T-helper 22 cell (primary cell): ENCODE results near the gene ARVCF.

Experiments
- DNase-seq: peaks from one replicate; pipeline ENCODE4 v3.0.0-alpha.2; 2020; ENCODE audit warnings: low read depth

ARVCF gene

DNA sequence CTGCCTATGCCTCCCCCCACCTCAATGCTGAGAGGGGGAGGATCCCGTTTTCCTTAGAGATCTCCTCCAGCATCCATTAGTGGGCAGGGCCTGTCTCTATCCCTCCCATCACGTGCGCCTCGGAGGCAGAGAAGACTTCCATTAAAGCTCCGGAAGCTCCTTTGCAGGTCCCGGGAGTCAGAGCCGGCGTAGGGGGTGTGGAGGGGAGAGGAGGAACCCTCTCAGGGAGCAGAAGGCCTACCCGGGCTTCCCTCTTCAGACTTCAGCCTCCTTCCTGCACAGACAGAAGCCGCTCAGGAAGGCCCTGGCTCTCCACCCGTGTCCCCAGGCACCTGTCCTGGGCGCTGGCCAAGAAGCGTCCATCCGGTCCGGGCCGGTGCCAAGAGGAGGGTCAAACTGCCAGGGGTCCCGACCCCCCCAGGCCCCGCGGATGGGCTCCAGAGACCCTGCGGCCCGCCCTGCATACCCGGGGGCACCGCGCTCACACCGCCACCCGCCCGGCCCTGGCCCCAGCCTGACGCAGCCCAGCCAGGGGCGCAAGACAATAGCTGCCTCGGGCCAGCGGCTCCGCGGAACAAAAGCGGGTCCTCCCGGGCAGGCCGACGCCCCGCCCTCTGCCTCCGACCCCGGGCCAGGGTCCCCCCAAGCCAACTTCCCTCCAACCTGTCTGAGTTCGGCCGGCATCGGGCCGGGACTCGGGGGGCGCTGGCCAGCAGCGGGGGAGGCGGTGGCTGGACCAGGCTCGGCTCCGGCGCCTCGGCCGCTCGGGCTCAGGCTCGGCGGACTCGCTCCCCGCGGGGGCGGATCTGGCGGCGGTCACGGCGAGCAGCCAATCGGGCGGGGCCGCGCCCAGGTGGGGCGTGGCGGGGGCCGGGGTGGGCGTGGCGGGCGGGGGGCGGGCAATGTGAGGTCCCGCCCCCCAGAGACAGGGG lies 29.9 kb downstream of the ARVCF start:
- peak; percentile 25 for DNase-seq

DNA sequence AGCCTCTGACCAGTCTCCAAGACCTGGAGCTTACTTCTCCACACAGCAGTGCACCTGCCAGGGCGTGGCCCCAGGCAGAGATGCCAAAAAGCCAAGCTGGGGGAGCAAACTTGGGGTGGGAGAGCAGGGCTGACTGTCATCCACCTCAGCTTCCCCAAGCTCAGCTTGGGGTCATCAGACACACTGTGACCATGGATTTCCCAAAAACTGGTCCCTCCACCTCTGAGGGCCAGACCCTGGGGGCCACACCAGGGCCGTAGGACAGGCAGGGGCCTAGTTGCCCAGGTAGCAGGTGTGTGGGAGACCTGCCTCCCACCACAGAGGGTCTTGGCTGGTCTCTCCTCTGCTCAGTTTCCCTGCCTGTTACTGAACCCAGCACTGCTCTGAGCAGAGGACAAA lies 30.6 kb downstream of the ARVCF start:
- no peak for DNase-seq

DNA sequence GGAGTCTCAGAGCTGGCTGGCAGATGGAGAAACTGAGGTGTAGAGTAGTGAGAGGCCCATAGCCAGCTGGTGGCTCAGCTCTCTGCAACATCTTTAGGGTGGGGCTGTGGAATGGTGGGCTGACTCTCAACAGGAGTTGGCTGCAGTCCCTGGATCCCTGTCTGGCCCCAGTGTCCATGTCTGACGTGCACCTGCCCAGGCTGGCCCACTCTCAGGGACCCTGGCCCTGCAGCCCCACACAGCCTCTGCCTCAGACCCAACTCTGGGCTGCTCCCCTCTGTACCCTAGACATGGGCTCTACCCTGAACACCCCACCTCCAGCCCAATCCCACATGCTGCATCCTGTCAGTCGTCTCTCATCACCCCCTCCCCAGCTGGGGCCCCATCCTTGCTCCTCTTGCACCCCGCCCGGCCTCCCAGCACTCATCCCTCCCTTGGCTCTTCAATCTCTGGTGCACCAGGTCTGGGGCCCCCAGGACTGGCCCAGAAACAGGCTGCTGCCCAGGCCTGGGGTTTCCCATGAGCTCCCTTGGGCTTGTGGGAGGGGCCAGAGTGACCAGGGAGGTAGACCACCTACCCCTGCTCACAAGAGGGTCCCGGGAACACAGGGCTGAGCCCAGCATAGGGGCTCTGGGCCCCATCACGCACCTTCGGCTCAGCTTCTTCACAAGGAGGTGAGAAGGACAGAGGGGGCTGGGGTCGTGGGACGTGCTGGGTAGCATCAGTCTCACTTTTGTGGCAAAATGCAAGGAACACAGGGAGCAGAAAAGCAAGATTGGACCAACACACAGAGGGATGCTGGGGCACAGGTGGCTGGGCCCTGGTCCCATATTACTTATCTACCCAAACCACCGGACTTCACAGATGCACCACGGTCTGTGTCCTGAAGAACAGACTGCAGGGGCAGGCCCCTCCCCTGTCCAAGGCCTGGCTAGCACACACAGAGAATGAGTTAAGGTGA lies 31.5 kb downstream of the ARVCF start:
- no peak for DNase-seq

DNA sequence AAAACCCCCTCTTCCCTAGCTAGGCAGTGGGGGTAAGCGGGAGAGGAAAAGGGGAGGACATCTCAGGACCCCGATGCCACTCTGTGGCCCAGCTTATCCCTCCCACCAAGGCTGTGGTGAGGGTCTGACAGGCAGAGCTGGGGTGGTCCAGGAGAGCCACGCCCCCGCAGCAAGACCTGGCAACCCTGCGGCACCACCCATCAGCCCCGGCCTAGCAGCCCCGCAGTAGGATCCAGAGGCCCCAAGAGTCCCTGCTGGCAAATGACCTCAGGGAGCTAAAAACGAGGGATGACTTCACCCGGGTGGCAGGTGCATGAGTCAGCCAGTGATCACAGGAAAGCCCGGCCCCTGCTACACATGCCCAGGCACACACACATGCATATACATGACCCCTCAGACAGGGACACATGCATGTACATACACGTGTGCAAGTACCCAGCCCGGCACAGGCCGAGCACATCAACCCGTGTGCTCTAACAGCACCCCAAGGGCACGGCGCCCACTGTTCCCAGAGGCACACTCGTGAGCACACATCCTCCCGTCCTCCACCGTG lies 32.3 kb downstream of the ARVCF start:
- no peak for DNase-seq

GRCh38 chr22:19983741-19984140 lies 32.9 kb downstream of the ARVCF start:
- no peak for DNase-seq

DNA sequence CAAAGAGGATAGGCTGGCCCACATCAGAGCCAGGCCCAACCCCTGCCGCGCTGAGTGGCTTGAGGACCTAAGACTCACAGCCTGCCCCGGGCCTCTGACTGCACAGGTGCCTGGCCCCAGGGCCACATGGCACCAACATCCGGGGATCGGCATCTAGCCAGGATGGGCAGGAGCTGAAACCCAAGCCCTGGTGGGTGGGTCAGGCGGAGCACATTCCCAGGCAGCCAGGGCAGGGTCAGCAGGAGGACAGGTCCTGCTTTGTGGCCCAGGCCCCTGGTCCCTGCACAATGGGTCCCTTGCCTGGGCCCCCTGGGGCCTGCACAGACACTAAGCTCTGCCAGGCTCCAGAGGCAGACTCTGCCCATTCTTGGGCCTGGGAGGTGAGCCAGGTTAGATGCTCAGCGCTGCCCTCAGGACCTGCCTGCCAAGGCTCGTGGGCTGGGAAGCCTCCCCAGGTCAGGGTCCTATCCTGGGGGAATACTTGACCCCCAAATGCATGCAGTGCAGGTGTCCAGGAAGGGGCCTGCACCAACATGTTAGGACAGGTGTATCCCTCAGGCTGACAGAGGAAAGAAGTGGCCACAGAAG lies 33.5 kb downstream of the ARVCF start:
- DNase-seq: no peak

DNA sequence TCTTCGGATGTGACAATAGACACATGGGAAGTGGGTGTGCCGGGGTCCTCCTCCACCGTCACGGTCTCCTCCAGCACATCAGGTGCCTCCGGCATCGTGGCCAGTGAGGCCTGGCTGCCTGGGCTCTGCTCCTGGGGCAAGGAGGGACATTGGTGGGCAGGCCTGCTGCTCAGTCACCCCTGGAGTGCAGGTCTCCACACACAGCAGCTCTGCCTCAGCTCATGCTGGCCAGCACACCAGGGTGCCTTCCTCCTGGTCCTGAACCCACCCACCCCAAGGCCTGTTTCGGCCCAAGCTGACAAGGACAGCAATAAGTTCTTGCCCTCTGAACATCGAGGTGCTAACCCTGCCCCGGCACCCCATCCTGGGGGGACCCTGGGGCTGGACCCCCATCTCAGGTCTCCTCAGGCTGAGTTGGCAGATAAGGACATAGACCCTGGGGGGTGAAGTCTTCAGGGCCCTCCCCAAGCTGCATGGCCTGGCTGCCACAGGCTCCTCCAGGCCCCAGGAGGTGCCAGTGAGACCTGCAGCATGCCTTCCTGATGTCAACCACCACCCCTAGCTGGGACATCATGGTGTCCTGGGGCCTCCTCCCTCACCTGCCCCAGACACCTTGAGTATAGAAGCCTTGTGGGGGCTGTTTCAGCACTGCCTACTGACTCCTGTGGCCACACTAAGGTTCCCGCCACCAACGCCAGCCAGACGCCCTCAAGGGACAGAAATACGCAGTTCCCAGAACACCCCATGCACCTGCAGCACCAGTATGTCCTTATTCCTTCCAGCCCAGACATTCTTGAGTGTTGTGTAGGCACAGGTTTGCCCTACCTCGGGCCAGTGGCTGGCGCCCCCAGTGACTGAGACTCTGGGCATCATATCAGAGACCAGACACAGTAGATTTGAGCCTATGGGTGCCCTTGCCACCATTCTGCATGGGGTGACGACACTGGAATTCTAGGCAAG lies 34.4 kb downstream of the ARVCF start:
- no peak for DNase-seq

DNA sequence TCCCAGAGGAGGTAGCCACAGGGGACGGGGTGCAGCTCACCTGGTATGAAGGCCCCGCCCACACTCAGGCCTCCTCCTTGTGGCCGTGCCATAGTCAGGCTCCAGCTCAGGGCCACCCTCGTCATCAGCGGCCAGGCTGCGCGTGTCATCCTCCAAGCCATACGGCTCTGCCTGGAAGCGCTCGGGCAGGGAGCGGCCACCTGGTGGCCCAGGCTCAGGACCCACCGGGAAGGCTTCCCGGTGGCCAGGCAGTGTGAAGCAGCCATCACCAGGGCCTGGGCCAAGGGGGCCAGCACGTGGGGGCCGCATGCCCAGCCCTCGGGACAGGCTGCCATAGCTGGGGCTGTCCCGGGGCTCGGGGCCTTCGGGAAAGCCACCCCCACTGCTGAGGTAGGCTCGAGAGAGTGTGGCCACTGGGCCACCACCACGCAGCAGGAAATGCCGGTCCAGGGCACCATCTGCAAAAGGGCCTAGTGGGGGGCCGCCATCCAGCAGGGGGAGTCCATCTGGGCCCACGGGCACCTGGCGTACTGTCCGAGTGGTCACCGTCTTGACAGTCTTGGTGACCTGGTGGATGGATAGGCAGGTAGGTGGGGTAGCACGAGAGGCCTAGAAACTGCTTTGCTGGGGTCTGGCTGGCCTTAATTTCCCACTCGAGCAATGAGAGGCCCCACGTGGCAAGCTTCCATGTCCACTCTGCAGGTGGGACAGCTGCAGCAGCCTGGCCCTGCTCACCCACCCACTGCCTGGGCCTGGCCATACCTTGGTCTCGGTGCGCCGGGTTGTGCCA lies 35.3 kb downstream of the ARVCF start:
- DNase-seq: no peak

GRCh38 chr22:19980766-19981165 lies 35.9 kb downstream of the ARVCF start:
- no peak for DNase-seq

DNA sequence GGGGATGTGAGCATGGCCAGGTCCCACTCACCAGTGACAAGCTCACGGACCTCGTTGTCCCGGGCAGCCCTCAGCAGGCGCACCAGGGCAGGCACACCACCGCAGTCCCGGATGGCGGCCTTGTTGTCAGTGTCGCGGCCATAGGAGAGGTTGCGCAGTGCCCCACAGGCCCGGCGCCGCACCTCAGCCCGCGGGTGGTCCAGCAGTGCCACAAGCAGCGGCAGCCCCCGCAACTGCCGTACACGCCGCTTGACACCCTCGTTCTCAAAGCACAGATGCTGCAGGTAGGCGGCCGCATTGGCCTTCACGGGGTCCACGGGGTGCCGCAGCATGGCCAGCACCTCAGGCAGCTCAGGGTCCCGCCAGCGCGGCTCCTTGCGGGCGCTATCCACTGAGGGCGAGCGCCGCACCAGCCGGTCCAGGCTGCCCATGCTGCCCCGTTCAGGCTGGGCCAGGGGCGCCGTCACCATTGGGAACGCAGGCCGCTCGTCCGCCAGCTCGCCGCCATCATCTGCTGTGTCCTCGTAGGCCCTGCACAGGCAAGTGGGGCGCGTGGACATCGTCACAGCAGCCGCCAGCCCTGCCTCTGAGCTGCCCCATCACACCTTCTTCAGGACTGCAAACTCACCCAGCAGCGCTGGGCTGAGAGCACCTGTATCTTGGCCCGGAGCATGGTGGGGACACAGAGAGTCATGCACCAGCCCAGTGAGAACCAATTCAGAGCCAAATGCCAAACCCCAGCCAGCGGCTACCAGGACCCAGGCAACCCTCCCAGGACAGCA lies 36.7 kb downstream of the ARVCF start:
- DNase-seq: no peak

GRCh38 chr22:19978748-19979147 lies 37.9 kb downstream of the ARVCF start:
- DNase-seq: no peak

DNA sequence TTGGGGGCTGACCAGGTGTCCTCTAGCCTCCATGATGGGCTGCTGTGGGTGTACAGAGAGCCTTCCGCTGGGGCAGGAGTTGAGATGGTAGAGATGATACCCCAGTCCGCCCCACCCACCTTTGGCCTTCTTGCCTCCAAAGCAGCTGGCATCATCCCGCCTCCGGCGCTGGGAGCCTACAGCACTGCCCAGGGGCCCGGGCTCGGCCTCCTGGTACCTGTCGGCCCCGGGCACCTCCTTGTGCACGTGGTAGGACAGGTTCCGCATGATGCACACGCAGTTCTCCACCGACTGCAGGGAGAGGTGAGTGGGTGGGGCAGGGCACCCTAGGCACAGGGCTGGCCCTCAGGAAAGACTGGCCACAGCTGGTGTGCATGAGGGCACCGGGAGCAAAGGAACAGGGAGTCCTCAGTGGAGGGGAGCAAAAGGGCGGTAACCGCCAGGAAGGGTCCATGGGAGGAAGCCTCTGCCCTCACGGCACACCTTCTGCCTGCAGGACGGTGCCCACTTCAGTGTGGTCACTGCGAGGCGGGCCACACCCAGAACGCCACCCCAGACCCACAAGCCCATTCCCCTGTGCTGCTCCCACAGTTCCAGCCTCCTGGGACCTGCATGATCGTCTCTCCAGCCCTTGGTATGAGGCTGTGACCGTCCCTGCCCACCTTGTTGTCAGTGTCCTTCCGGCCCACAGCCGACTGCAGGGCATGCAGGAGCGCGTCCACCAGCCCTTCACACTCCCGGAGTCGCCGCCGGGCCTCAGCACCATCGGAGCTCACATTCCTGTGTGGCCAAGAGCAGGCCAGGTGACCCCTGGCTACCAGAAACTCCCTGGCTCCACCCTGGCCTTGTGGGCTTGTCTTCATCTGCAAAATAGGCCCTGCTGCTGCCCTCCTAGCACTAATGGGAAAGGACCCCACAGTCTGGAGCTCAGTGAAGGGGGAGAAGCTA lies 39.1 kb downstream of the ARVCF start:
- DNase-seq: no peak

GRCh38 chr22:19976671-19977070 lies 40.0 kb downstream of the ARVCF start:
- no peak for DNase-seq

DNA sequence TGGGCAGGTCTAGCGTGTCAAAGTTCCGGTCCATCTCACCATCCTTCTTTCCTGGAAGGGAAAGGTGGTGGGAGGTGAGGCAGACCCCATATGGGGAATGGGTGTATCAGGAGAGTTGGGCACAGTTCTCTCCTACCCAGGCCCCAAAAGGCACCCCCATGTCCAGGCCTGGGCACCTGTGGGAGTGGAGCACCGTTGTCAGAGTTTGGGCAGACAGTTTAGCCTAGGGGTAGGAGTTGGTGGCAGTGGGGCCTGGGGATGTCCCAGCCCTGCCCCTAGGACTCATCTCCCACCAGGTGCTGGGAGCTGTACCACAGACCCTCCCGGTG lies 41.0 kb downstream of the ARVCF start:
- DNase-seq: no peak

DNA sequence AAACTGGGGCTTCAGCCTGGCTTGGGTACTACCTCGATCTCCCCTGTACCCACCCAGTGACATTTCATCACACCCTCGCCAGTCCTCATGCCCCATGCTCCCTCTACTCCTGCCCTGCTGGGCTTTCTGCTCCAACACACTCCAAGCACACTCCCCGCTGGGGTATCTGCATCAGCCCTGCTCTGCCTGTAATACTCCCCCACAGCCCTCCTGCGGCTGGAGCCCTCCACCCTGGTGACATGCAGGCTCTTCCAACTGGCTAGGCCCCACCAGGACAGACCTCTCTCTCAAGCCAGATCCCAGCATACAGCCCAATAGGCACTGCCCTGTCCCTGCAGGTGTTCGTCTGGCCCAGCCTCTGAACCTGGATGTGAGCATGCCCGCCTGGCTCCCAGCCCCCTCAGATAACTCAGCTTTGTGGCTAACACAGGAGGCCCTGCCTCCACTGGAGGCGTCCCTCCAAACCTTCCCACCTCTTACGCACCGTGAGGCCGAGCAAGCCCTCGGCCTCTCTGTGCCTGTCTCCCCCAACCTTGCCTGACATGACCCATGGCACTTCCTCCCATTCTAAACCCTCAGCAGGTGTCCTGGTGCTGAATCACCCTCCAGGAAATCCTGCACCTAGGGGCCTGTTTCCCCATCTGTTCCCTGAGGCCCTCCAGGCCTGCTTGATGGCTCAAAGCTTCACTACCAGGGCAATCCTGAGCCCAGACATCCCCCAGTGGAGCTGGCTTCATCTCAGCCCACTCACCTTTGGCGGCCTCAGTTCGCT lies 41.5 kb downstream of the ARVCF start:
- DNase-seq: no peak

GRCh38 chr22:19974268-19974861 lies 42.3 kb downstream of the ARVCF start:
- no peak for DNase-seq
